SK-N-MC (cell line): ENCODE data around the gene SLC30A4.

Source experiments
- EZH2 ChIP-seq: fragments of 200-600 bp; sonication (generic); IDR thresholded peaks from one replicate; pipeline ENCODE4 v1.6.1; 2017; ENCODE audit warnings: antibody characterized with exemption
- FOXP2 ChIP-seq: optimal IDR thresholded peaks from 2 replicates; pipeline ENCODE3; 2011; ENCODE audit warnings: mild to moderate bottlenecking, moderate library complexity; ENCODE audit not compliant: insufficient read depth; ENCODE audit errors: extremely low read length, control extremely low read depth
- POLR2AphosphoS5 ChIP-seq: IDR thresholded peaks from 2 replicates; pipeline ENCODE4 v1.6.1; 2012; ENCODE audit warnings: mild to moderate bottlenecking, low read depth, low read length, borderline replicate concordance

GRCh38 chr15:45497261-45497660 is 25.3 kb downstream of the SLC30A4 start:
- TF ChIP-seq EZH2: no peak
- no peak for TF ChIP-seq POLR2AphosphoS5
- TF ChIP-seq FOXP2: no peak
